HS-27A (cell line): ENCODE data around the gene MNAT1.

Experiments used
- DNase-seq: peaks from one replicate; pipeline ENCODE4 v3.0.0-alpha.2; 2012; ENCODE audit warnings: low read depth, missing footprints

Gene MNAT1

GRCh38 chr14:60968099-60968498, 233.5 kb downstream of the MNAT1 start:
- no peak for DNase-seq

- no peak for DNase-seq
Measured at GRCh38 chr14:60968671-60969070, 234.1 kb downstream of the MNAT1 start.

GRCh38 chr14:60970146-60970545, 235.6 kb downstream of the MNAT1 start:
- DNase-seq, result no peak

- DNase-seq, result no peak
Measured at GRCh38 chr14:60971271-60971670, 236.7 kb downstream of the MNAT1 start.

- DNase-seq, result no peak
Measured at GRCh38 chr14:60972295-60972694, 237.7 kb downstream of the MNAT1 start.

GRCh38 chr14:60973070-60973469, 238.5 kb downstream of the MNAT1 start:
- DNase-seq, result no peak

GRCh38 chr14:60974090-60974651, 239.6 kb downstream of the MNAT1 start:
- DNase-seq, result no peak

- DNase-seq, result no peak
Measured at GRCh38 chr14:60975551-60975950, 241.0 kb downstream of the MNAT1 start.

- no peak for DNase-seq
Measured at GRCh38 chr14:60977847-60978246, 243.3 kb downstream of the MNAT1 start.

GRCh38 chr14:60980811-60981632, 246.5 kb downstream of the MNAT1 start, which contains the start of the genes SLC38A6 and TRMT5:
TSS of gene SLC38A6 (plus strand) at chr14:60981245. CDS start at chr14:60981278, 33 bp downstream.
TSS of gene TRMT5 (minus strand) at chr14:60981079. CDS start at chr14:60980973, 106 bp downstream.
- peak; percentile 87 for DNase-seq

GRCh38 chr14:60981633-60982455, 247.3 kb downstream of the MNAT1 start:
- peak; percentile 53 for DNase-seq

- no peak for DNase-seq
Measured at GRCh38 chr14:60984196-60984595, 249.6 kb downstream of the MNAT1 start.

- DNase-seq, result no peak
Measured at GRCh38 chr14:60986500-60986899, 251.9 kb downstream of the MNAT1 start.

GRCh38 chr14:60989599-60989998, 255.0 kb downstream of the MNAT1 start:
- DNase-seq, result no peak

- DNase-seq, result no peak
Measured at GRCh38 chr14:60998617-60999016, 264.1 kb downstream of the MNAT1 start.

GRCh38 chr14:60999536-60999935, 265.0 kb downstream of the MNAT1 start:
- no peak for DNase-seq

GRCh38 chr14:61003571-61003970, 269.0 kb downstream of the MNAT1 start:
- DNase-seq, result no peak

GRCh38 chr14:61019537-61019936, 285.0 kb downstream of the MNAT1 start:
- no peak for DNase-seq
